ENCODE measurements around the gene ADCYAP1.

The ADCYAP1 gene

GRCh38 chr18:911025-911424 is 6.4 kb downstream of the ADCYAP1 start:
- DNase-seq, result no peak

GRCh38 chr18:911486-911885 is 6.8 kb downstream of the ADCYAP1 start:
- no peak for DNase-seq

DNA sequence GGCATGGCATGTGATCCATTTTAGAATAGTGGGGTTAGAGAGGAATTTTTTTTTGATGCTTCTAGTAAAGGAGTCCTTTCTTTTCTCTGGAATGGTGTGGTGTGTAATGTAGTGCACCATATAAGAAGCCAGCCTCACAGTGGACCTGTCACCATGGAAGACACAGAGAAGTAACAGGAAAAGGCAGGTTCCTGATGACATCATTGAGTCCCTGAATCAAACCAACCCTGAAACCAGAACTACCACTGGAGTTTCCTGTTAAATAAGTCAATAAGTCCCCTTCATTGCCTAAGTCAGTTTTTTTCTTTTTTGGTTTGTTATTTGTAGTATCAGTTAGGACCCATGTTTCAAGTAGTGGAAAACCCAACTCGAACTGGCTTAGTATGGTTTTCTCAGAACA is 11.9 kb downstream of the ADCYAP1 start:
- DNase-seq, result no peak

- DNase-seq, result no peak
Measured at GRCh38 chr18:919078-919477, 14.4 kb downstream of the ADCYAP1 start.

- no peak for DNase-seq
Measured at GRCh38 chr18:923144-923866, 18.6 kb downstream of the ADCYAP1 start.

DNA sequence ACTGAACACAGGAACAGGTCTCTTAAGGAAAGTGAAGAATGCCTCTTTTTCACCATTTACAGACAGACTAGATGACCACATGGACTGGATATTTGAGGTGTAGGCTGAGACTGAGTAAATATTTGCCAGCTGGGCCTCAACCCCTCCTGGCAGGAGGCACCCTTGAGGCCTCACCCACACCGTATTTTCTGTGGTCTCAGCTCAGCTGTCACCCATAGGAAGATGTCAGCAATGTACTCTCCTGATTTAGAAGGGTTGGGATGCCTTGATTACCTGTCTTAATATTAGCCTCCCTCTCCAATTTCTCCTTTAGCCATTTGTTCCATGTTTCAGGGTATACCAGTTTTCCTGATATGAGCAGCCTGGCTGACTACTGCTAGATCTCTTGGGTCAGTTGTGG is 20.3 kb downstream of the ADCYAP1 start:
- DNase-seq, result no peak

- DNase-seq, result no peak
Measured at GRCh38 chr18:926946-927345, 22.3 kb downstream of the ADCYAP1 start.

GRCh38 chr18:933082-933481 is 28.4 kb downstream of the ADCYAP1 start:
- DNase-seq, result no peak

- no peak for DNase-seq
Measured at GRCh38 chr18:934518-935133, 30.0 kb downstream of the ADCYAP1 start.

GRCh38 chr18:936941-937340 is 32.3 kb downstream of the ADCYAP1 start:
- DNase-seq, result no peak

- DNase-seq, result no peak
Measured at GRCh38 chr18:939166-939565, 34.5 kb downstream of the ADCYAP1 start.

DNA sequence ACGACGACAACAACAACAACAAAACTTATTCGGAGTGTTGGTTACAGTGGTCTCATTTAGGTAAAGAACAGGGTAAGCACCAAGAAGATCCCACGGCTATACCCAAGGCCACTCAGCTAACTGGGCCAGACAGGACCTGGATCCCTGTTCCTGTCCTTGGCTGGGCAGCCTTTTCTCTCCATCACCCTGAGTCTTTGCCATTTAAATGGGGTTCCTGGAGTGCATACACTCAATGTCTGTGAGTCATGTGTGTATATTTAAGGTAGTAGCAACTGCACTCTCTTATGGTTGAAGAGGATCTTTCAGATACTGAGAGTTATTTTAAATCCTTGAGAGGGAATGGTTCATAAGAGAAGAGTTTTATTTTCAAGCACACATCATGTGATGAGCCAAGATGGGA is 35.3 kb downstream of the ADCYAP1 start:
- no peak for DNase-seq

DNA sequence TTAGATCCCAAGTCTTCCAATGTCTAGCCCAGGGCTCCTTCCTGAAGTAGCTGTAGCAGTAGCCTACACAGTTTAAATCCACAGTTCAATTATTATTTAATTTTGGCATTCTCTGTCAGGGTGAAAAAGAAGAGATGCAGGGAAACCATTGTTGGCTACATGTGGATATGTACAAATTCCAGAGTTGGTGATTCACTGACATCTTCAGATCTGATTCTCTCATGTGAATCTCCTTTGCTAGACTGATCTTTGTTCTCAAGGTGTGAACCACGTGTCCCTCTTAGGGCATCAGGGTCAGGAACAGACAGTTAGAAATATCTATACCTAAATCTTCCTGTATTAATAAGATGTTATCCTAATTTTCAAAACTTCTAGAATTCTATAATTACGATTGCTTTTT is 36.7 kb downstream of the ADCYAP1 start:
- DNase-seq, result no peak

DNA sequence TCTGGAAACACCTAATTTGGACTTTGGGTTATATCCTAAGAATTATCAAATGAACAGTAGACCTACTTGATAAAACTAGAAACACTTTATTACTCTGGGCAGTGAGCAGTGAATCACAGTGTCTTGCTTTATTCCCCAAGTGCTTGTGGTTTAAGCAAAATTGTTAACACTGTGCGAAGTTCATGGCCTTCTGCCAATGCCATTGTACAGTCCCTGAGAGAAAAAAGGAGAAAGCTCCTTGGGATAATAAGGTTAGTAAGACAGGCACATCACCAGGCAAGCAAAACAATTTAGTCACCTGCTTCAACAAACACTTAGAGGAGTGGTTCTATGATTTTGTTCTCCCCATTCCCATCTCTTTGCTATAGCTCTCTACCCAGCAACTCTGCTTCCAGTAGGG is 39.8 kb downstream of the ADCYAP1 start:
- no peak for DNase-seq

- no peak for DNase-seq
Measured at GRCh38 chr18:949724-950631, 45.3 kb downstream of the ADCYAP1 start.

- no peak for DNase-seq
Measured at GRCh38 chr18:950882-951495, 46.3 kb downstream of the ADCYAP1 start.

DNA sequence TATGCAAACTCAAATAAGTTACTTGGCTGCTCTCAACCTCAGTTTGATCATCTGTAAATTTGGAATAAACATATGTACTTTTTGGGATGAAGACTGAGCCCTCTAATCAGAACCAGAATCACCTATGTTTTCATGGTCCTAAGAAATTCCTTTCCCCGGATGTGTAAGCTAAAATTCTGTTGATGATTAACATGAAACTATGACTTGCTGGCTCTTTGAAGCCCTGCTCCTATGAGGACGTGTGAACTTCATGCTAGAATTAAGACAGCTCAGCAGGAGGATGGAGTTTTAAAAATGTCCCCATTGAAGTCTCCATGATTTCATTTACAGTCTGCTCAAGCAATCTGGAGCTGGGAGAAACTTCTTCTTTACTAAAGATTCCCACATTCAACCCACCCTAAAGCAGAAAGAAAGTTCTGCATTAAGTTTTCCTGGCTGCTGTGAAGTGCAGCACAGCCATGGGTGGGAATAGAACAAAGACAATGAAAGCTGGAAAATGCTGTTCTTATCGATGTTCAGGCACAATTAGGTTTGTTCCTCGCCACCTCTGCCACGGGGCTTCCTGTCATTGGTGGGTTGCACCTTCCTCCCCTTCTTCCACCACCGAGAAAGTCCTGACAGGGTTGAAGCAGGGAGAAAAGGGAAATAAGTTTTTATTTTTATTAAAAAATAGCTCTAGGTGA is 50.9 kb downstream of the ADCYAP1 start:
- DNase-seq, result no peak

GRCh38 chr18:957829-958228 is 53.2 kb downstream of the ADCYAP1 start:
- no peak for DNase-seq

GRCh38 chr18:959854-960253 is 55.2 kb downstream of the ADCYAP1 start:
- no peak for DNase-seq

All from NCI-H1436 treated with DMSO at 0.1 percent for 48 hours (cell line).